Neural cell (in vitro differentiated cells): Measurements from ENCODE around the gene CDK6. TPM values are rescaled to one million over a fixed set of nuclear protein-coding genes. Genes with fewer than 3 reads are reported as not detected.

Source experiments
- H2AFZ ChIP-seq: fragments of 200-600, 300-800 bp; sonication (generic), shearing (Covaris generic); 2 replicates; pipeline ENCODE4 v1.6.0; 2014; ENCODE audit warnings: low read depth, mild to moderate bottlenecking, antibody characterized with exemption, low read length, moderate library complexity
- H3F3A ChIP-seq: fragments of 200-600 bp; shearing (Covaris generic); 2 replicates; pipeline ENCODE4 v1.6.1; 2016; ENCODE audit warnings: mild to moderate bottlenecking, moderate library complexity, mixed read lengths, antibody characterized with exemption, low read length; ENCODE audit not compliant: insufficient read depth, poor library complexity, severe bottlenecking
- H3K27ac ChIP-seq: fragments of 200-600, 300-800 bp; sonication (generic), shearing (Covaris generic); 2 replicates; pipeline ENCODE4 v1.5.1; 2014; ENCODE audit warnings: mild to moderate bottlenecking, low read length, moderate library complexity
- H3K27me3 ChIP-seq: fragments of 300-800, 200-600 bp; sonication (generic), shearing (Covaris generic); 2 replicates; pipeline ENCODE4 v1.6.0; 2014; ENCODE audit warnings: mild to moderate bottlenecking, low read depth, low read length, moderate library complexity; ENCODE audit not compliant: insufficient read depth
- H3K36me3 ChIP-seq: fragments of 300-800, 200-600 bp; sonication (generic), shearing (Covaris generic); 2 replicates; pipeline ENCODE4 v1.5.1; 2014; ENCODE audit warnings: mild to moderate bottlenecking, antibody characterized with exemption, low read length, moderate library complexity; ENCODE audit not compliant: insufficient read depth
- H3K4me2 ChIP-seq: fragments of 300-800, 200-600 bp; sonication (generic), shearing (Covaris generic); 2 replicates; pipeline ENCODE4 v1.6.0; 2014; ENCODE audit warnings: mild to moderate bottlenecking, low read length
- H3K4me3 ChIP-seq: fragments of 300-800, 200-600 bp; sonication (generic), shearing (Covaris generic); 2 replicates; pipeline ENCODE4 v1.5.1; 2014; ENCODE audit warnings: mild to moderate bottlenecking, low read length, moderate library complexity
- H3K79me2 ChIP-seq: fragments of 200-600 bp; shearing (Covaris generic); replicated peaks from 2 replicates; pipeline ENCODE4 v1.6.0; 2014; ENCODE audit warnings: mild to moderate bottlenecking, low read length, moderate library complexity; ENCODE audit not compliant: insufficient read depth
- H3K9ac ChIP-seq: fragments of 300-800, 200-600 bp; sonication (generic), shearing (Covaris generic); 2 replicates; pipeline ENCODE4 v1.6.1; 2016; ENCODE audit warnings: mild to moderate bottlenecking, low read length, mixed read lengths
- H3K9me2 ChIP-seq: fragments of 200-600 bp; shearing (Covaris generic); 2 replicates; pipeline ENCODE4 v1.6.1; 2016; ENCODE audit warnings: mild to moderate bottlenecking, low read length, mixed read lengths; ENCODE audit not compliant: insufficient read depth
- H3K9me3 ChIP-seq: fragments of 200-600, 300-800 bp; sonication (generic), shearing (Covaris generic); 2 replicates; pipeline ENCODE4 v1.6.1; 2016; ENCODE audit warnings: mild to moderate bottlenecking, mixed run types, low read length, moderate library complexity, mixed read lengths
- H4K20me1 ChIP-seq: fragments of 200-600 bp; shearing (Covaris generic); 2 replicates; pipeline ENCODE4 v1.6.1; 2016; ENCODE audit warnings: mild to moderate bottlenecking, mixed run types; ENCODE audit not compliant: insufficient read depth
- CTCF ChIP-seq: fragments of 450-650 bp; IDR thresholded peaks from 2 replicates; pipeline ENCODE4 v1.5.1; 2014; ENCODE audit warnings: antibody characterized with exemption, mild to moderate bottlenecking, moderate library complexity; ENCODE audit not compliant: poor library complexity, severe bottlenecking
- EP300 ChIP-seq: fragments of 450-650 bp; conservative IDR thresholded peaks from 2 replicates; pipeline ENCODE4 v1.6.1; 2014; ENCODE audit warnings: antibody characterized with exemption, mild to moderate bottlenecking, moderate library complexity; ENCODE audit not compliant: poor library complexity, severe bottlenecking
- EZH2 ChIP-seq: fragments of 200-600, 300-800 bp; shearing (Covaris generic), sonication (generic); IDR thresholded peaks from 2 replicates; pipeline ENCODE4 v1.6.1; 2014; ENCODE audit warnings: antibody characterized with exemption, low read length, borderline replicate concordance, mild to moderate bottlenecking; ENCODE audit not compliant: insufficient read depth, poor library complexity, severe bottlenecking
- MXI1 ChIP-seq: fragments of 450-650 bp; conservative IDR thresholded peaks from 2 replicates; pipeline ENCODE4 v1.6.1; 2014; ENCODE audit warnings: antibody characterized with exemption, mild to moderate bottlenecking; ENCODE audit not compliant: poor library complexity, severe bottlenecking
- POLR2AphosphoS5 ChIP-seq: IDR thresholded peaks from 2 replicates; pipeline ENCODE4 v1.6.1; 2012
- RAD21 ChIP-seq: fragments of 450-650 bp; conservative IDR thresholded peaks from 2 replicates; pipeline ENCODE4 v1.6.1; 2014; ENCODE audit warnings: antibody characterized with exemption, mild to moderate bottlenecking, moderate library complexity
- REST ChIP-seq: IDR thresholded peaks from 2 replicates; pipeline ENCODE4 v1.6.1; 2012; ENCODE audit warnings: borderline replicate concordance
- SMC3 ChIP-seq: fragments of 450-650 bp; conservative IDR thresholded peaks from 2 replicates; pipeline ENCODE4 v1.6.1; 2014; ENCODE audit warnings: antibody characterized with exemption, mild to moderate bottlenecking, moderate library complexity; ENCODE audit not compliant: poor library complexity
- TAF1 ChIP-seq: IDR thresholded peaks from 2 replicates; pipeline ENCODE4 v1.6.1; 2012; ENCODE audit warnings: low read depth
- polyA plus RNA-seq: library from polyadenylated mRNA; depleted of rRNA; stranded (reverse); fragments of >200 nt; gene quantifications from 2 replicates; pipeline ENCODE4 v1.2.3, GENCODE V29; 2014

The CDK6 gene
- polyA plus RNA-seq, 1 donor from 2014 or later, result 4.1 TPM

- Histone ChIP-seq H3K9ac (no peak overlapping the region), H3K9me3 (no peaks in the 10 kb centered on the region), H4K20me1 (no peaks in the 10 kb centered on the region), H3F3A (no peaks in the 10 kb centered on the region), H3K36me3 (no peaks in the 10 kb centered on the region), H3K4me3 (no peak overlapping the region), H3K27ac (no peak overlapping the region), H3K4me2 (no peak overlapping the region), H2AFZ (no peak overlapping the region), H3K9me2 (no peaks in the 10 kb centered on the region), H3K79me2 (no peaks in the 10 kb centered on the region), H3K27me3 (no peaks in the 10 kb centered on the region)
- TF ChIP-seq REST (no peak), EZH2 (no peak)
Measured at GRCh38 chr7:92667816-92668535, 168.4 kb downstream of the CDK6 start.

- Histone ChIP-seq H3K4me2 (no peak overlapping the region), H3K4me3 (no peak overlapping the region), H2AFZ (no peak overlapping the region), H3K79me2 (no peaks in the 10 kb centered on the region), H3K36me3 (no peaks in the 10 kb centered on the region), H3K27me3 (no peaks in the 10 kb centered on the region), H4K20me1 (no peaks in the 10 kb centered on the region), H3K9ac (no peak overlapping the region), H3K9me3 (no peaks in the 10 kb centered on the region), H3F3A (no peaks in the 10 kb centered on the region), H3K27ac (no peak overlapping the region), H3K9me2 (no peaks in the 10 kb centered on the region)
- no peak for TF ChIP-seq RAD21
- no peak for TF ChIP-seq EZH2
- TF ChIP-seq TAF1, result no peak
- TF ChIP-seq EP300, result no peak
- TF ChIP-seq CTCF, result no peak
- TF ChIP-seq POLR2AphosphoS5, result no peak
- no peak for TF ChIP-seq SMC3
- no peak for TF ChIP-seq REST
- no peak for TF ChIP-seq MXI1
Measured at GRCh38 chr7:92665926-92666325, 170.4 kb downstream of the CDK6 start.
